MCF 10A (cell line): ENCODE results near the gene PTPRT. TPM values are rescaled to one million over a fixed set of nuclear protein-coding genes. Genes with fewer than 3 reads are reported as not detected.

Experiments used
- BruUV-seq: library from RNA; stranded (reverse); fragments of 400-500 nt; replicated peaks from 2 replicates; lab custom pipeline; 2021; lab: Mats Ljungman, UMichigan
- CTCF ChIA-PET: fragments of 300-600 bp; sonication (Branson Sonifier 250); formaldehyde crosslinking; extraction: SDS; loops from one replicate; lab custom pipeline; 2021; ENCODE audit warnings: antibody characterized with exemption, inconsistent platforms; lab: Yijun Ruan, JAX
- POLR2A ChIA-PET: fragments of 300-600, 350-650 bp; sonication (Branson Sonifier 250); formaldehyde crosslinking; extraction: SDS; loops from one replicate; lab custom pipeline; 2020; ENCODE audit warnings: antibody characterized with exemption, inconsistent platforms; lab: Yijun Ruan, JAX
- DNase-seq: peaks from one replicate; pipeline ENCODE4 v3.0.0-alpha.2; 2018; ENCODE audit not compliant: unreplicated experiment
- H3K27ac Mint-ChIP-seq: one replicate; pipeline ENCODE4 v1.8.0; 2022; ENCODE audit warnings: mild to moderate bottlenecking, low read depth, mixed read lengths; ENCODE audit not compliant: unreplicated experiment
- H3K27me3 Mint-ChIP-seq: one replicate; pipeline ENCODE4 v1.8.0; 2022; ENCODE audit warnings: mixed read lengths; ENCODE audit not compliant: insufficient read depth, unreplicated experiment
- H3K36me3 Mint-ChIP-seq: one replicate; pipeline ENCODE4 v1.8.0; 2022; ENCODE audit warnings: mild to moderate bottlenecking, moderate library complexity, mixed read lengths; ENCODE audit not compliant: insufficient read depth, unreplicated experiment
- H3K4me1 Mint-ChIP-seq: one replicate; pipeline ENCODE4 v1.8.0; 2022; ENCODE audit warnings: mixed read lengths; ENCODE audit not compliant: insufficient read depth, unreplicated experiment
- H3K4me3 Mint-ChIP-seq: one replicate; pipeline ENCODE4 v1.8.0; 2022; ENCODE audit warnings: mild to moderate bottlenecking, moderate library complexity, mixed read lengths; ENCODE audit not compliant: unreplicated experiment
- H3K9me3 Mint-ChIP-seq: one replicate; pipeline ENCODE4 v1.8.0; 2022; ENCODE audit warnings: mixed read lengths; ENCODE audit not compliant: unreplicated experiment
- CTCF ChIP-seq: fragments of 200-600 bp; IDR thresholded peaks from one replicate; pipeline ENCODE4 v1.8.0; 2022; ENCODE audit warnings: antibody characterized with exemption, mild to moderate bottlenecking; ENCODE audit not compliant: unreplicated experiment
- intact Hi-C: fragments of 100-400 bp; cut with micrococcal nuclease; formaldehyde crosslinking; loops from 2 replicates; pipeline ENCODE4 v1.14.1; 2022
- total RNA-seq: library from RNA; stranded (reverse); gene quantifications from 2 replicates; pipeline ENCODE4 v1.2.3, GENCODE V29; 2022

Gene PTPRT
- total RNA-seq, 1 experiment from 2014 or later, result not detected

- Mint-ChIP-seq H3K27ac (no peak overlapping the region), H3K27me3 (no peaks in the 10 kb centered on the region), H3K4me3 (no peak overlapping the region), H3K9me3 (peaks cover 33% of the 10 kb centered on the region), H3K4me1 (no peaks in the 10 kb centered on the region), H3K36me3 (peaks cover 6% of the 10 kb centered on the region)
- no peak for TF ChIP-seq CTCF
- intact Hi-C loops, result no loop called here
- BruUV-seq, result no TSS peak
- DNase-seq, result no peak
- POLR2A ChIA-PET, result no interaction called here
- CTCF ChIA-PET, result interaction anchor here (0.9 kb wide), 1 partner anchor 76 kb away, joined by 3 read pairs; no protein-coding TSS in a partner anchor
Observed at GRCh38 chr20:42406826-42407225, 782.9 kb downstream of the PTPRT start.

- CTCF ChIA-PET, result no interaction called here
- no peak overlapping the region for H3K27ac Mint-ChIP-seq
- intact Hi-C loops, result no loop called here
- H3K4me3 Mint-ChIP-seq, result no peak overlapping the region
- H3K9me3 Mint-ChIP-seq, result peaks cover 36% of the 10 kb centered on the region
- POLR2A ChIA-PET, result no interaction called here
- no peak for TF ChIP-seq CTCF
- H3K27me3 Mint-ChIP-seq, result no peaks in the 10 kb centered on the region
- BruUV-seq, result no TSS peak
- DNase-seq, result no peak
- no peaks in the 10 kb centered on the region for H3K4me1 Mint-ChIP-seq
- H3K36me3 Mint-ChIP-seq, result no peaks in the 10 kb centered on the region
Observed at GRCh38 chr20:42402455-42402854, 787.3 kb downstream of the PTPRT start.

- H3K36me3 Mint-ChIP-seq, result no peaks in the 10 kb centered on the region
- intact Hi-C loops, result no loop called here
- BruUV-seq, result no TSS peak
- no peaks in the 10 kb centered on the region for H3K27me3 Mint-ChIP-seq
- CTCF ChIA-PET, result no interaction called here
- POLR2A ChIA-PET, result no interaction called here
- H3K4me1 Mint-ChIP-seq, result no peaks in the 10 kb centered on the region
- no peak overlapping the region for H3K4me3 Mint-ChIP-seq
- TF ChIP-seq CTCF, result no peak
- H3K27ac Mint-ChIP-seq, result no peak overlapping the region
- H3K9me3 Mint-ChIP-seq, result peaks cover 36% of the 10 kb centered on the region
- DNase-seq, result no peak
Observed at GRCh38 chr20:42401613-42402012, 788.1 kb downstream of the PTPRT start.

- Mint-ChIP-seq H3K9me3 (peaks cover 36% of the 10 kb centered on the region), H3K27me3 (no peaks in the 10 kb centered on the region), H3K27ac (no peak overlapping the region), H3K4me3 (no peak overlapping the region), H3K4me1 (no peaks in the 10 kb centered on the region), H3K36me3 (no peaks in the 10 kb centered on the region)
- BruUV-seq, result no TSS peak
- TF ChIP-seq CTCF, result no peak
- DNase-seq, result no peak
- CTCF ChIA-PET, result no interaction called here
- intact Hi-C loops, result no loop called here
- POLR2A ChIA-PET, result no interaction called here
Observed at GRCh38 chr20:42399802-42400201, 789.9 kb downstream of the PTPRT start.
